Activated naive CD8-positive, alpha-beta T cell treated with anti-CD3 and anti-CD28 coated beads, Interleukin-2, amount 50 U/mL, for 16 hours (primary cell): ENCODE data around the gene SERPINA10.
"Not testable (repeated sequence)": the region's sequence is repeated elsewhere in the genome, so short reads cannot be mapped to it uniquely, and the experiment has no call there.

Source experiments
- DNase-seq: peaks from one replicate; pipeline ENCODE4 v3.0.0-alpha.2; 2020; ENCODE audit warnings: low read depth, low spot score

Gene SERPINA10

GRCh38 chr14:94313991-94314655, 21.1 kb upstream of the SERPINA10 start:
- DNase-seq: no peak

GRCh38 chr14:94312481-94313246, 19.6 kb upstream of the SERPINA10 start:
- no peak for DNase-seq

GRCh38 chr14:94310248-94310647, 17.2 kb upstream of the SERPINA10 start:
- DNase-seq: no peak

- DNase-seq: no peak
Observed at GRCh38 chr14:94309721-94310120, 16.7 kb upstream of the SERPINA10 start.

- DNase-seq: no peak
Observed at GRCh38 chr14:94307410-94307992, 14.4 kb upstream of the SERPINA10 start.

GRCh38 chr14:94306047-94306978, 13.2 kb upstream of the SERPINA10 start:
- no peak for DNase-seq

GRCh38 chr14:94305620-94306019, 12.6 kb upstream of the SERPINA10 start:
- DNase-seq: no peak

GRCh38 chr14:94304243-94304642, 11.2 kb upstream of the SERPINA10 start:
- DNase-seq: no peak

GRCh38 chr14:94303111-94303510, 10.0 kb upstream of the SERPINA10 start:
- DNase-seq: no peak

GRCh38 chr14:94298130-94298529, 5.1 kb upstream of the SERPINA10 start:
- no peak for DNase-seq

- not testable (repeated sequence) for DNase-seq
Observed at GRCh38 chr14:94296181-94296545, 3.1 kb upstream of the SERPINA10 start.

GRCh38 chr14:94295360-94296180, 2.5 kb upstream of the SERPINA10 start:
- no peak for DNase-seq

GRCh38 chr14:94293578-94293924, 483 bp upstream of the SERPINA10 start:
- DNase-seq: no peak

- DNase-seq: no peak
Observed at GRCh38 chr14:94292526-94292871, 569 bp downstream of the SERPINA10 start.

GRCh38 chr14:94291906-94292525, 1.1 kb downstream of the SERPINA10 start:
- no peak for DNase-seq

GRCh38 chr14:94291159-94291905, 1.7 kb downstream of the SERPINA10 start:
- DNase-seq: no peak

GRCh38 chr14:94290197-94290596, 2.9 kb downstream of the SERPINA10 start:
- no peak for DNase-seq

GRCh38 chr14:94288610-94289465, 4.2 kb downstream of the SERPINA10 start:
- DNase-seq: no peak

- DNase-seq: no peak
Observed at GRCh38 chr14:94285158-94285557, 7.9 kb downstream of the SERPINA10 start.
